Adrenal gland (tissue), 12 donors: Measurements from ENCODE around the gene OR6X1. TPM values are rescaled to one million over a fixed set of nuclear protein-coding genes. Genes with fewer than 3 reads are reported as not detected.
"Not testable (repeated sequence)": the region's sequence is repeated elsewhere in the genome, so short reads cannot be mapped to it uniquely, and the experiment has no call there.

Experiments
- DNase-seq, 7 donors: peaks; one replicate each; pipeline ENCODE4 v3.0.0-alpha.2; 2019 to 2020
- H3K27ac ChIP-seq, 5 donors: fragments of 200-600 bp; sonication (generic) in 4 of 5; 1 replicate in 3 of 5; 2 replicates in 2 of 5; pipeline versions ENCODE4 v1.5.1 to v1.8.0; 2016 to 2020; ENCODE audit warnings: mild to moderate bottlenecking in 1 of 5
- H3K27me3 ChIP-seq: fragments of 200-600 bp; 2 replicates; pipeline ENCODE4 v1.8.0; 2021
- H3K36me3 ChIP-seq, 2 donors: fragments of 200-600 bp; replicated peaks in 1 of 2; 1 replicate in 1 of 2; 2 replicates in 1 of 2; pipeline versions ENCODE4 v1.5.1 to v1.8.0; 2018 to 2022
- H3K4me1 ChIP-seq, 2 donors: fragments of 200-600 bp; replicated peaks in 1 of 2; 1 replicate in 1 of 2; 2 replicates in 1 of 2; pipeline versions ENCODE4 v1.5.1 to v1.8.0; 2018 to 2021
- H3K4me3 ChIP-seq, 4 donors: fragments of 200-600 bp; sonication (generic) in 3 of 4; one replicate each; pipeline ENCODE4 v1.5.1; 2016 to 2018
- H3K9me3 ChIP-seq, 3 donors: fragments of 200-600 bp; sonication (generic) in 1 of 3; replicated peaks in 1 of 3; 1 replicate in 2 of 3; 2 replicates in 1 of 3; pipeline versions ENCODE4 v1.5.1 to v1.8.0; 2016 to 2021
- POLR2A ChIP-seq, 2 donors: fragments of 450-650 bp; IDR thresholded peaks; one replicate each; pipeline ENCODE4 v1.6.1; 2017; ENCODE audit warnings: antibody characterized with exemption in 2 of 2, mild to moderate bottlenecking in 2 of 2, moderate library complexity in 1 of 2
- WGBS, 4 donors: extraction: QIAGEN DNeasy Blood & Tissue Kit in 2 of 4; methylation state at CpG; one replicate each; pipeline versions ENCODE4 v1.1.5 to v1.1.7; 2013 to 2017; 5-methylcytosine and 5-hydroxymethylcytosine counted together
- intact Hi-C, 2 donors: fragments of 100-400 bp; cut with DNase I; formaldehyde crosslinking; loops; one replicate each; pipeline versions ENCODE4 v1.14.1 to v1.15.0; 2022 to 2023
- polyA plus RNA-seq, 3 donors: library from polyadenylated mRNA; stranded (reverse); fragments of 200-250 nt in 2 of 3; fragments of 350-450 nt in 1 of 3; fragmentation: Illumina TruSeq in 1 of 3; extraction: RNeasy Lipid Tissue Mini Kit (QIAGEN cat#74804) in 1 of 3; gene quantifications; one replicate each; pipeline ENCODE4 v1.2.3, GENCODE V29; 2013 to 2014
- total RNA-seq, 9 donors: library from RNA; depleted of rRNA in 4 of 9; stranded (reverse); fragments of >200 nt in 4 of 9; fragments of 120-200 nt in 1 of 9; fragmentation: NEBNext Ultra II Directional in 1 of 9; extraction: Animal tissue kit (Norgen Biotek cat#: 25700) in 1 of 9; gene quantifications; one replicate each; pipeline versions ENCODE4 v1.1.0 to v1.2.4, GENCODE V29; 2013 to 2023
- TF ChIP-seq, protein P1 (sequence below), 6 experiments: fragments of 450-650 bp in 4 of 6; fragments of 200-600 bp in 2 of 6; sonication (generic) in 1 of 6; IDR thresholded peaks; 1 replicate in 5 of 6; 2 replicates in 1 of 6; pipeline versions ENCODE4 v1.5.1 to v1.8.0; 2016 to 2021; ENCODE audit warnings: antibody characterized with exemption in 6 of 6, mild to moderate bottlenecking in 2 of 6, moderate library complexity in 1 of 6
- donor health status: healthy with polysubstance abuse.
- donor health status: Bipolar disorder and iron deficiency.
- donor health status: DM: yes; HTN: yes; CAD: no.
- donor health status: DM: no; HTN: no; CAD: no.
- donor health status: DM: no; HTN: no; CAD: no.
- donor health status: DM: yes; HTN: yes; CAD: no.

Gene OR6X1
- total and polyA plus RNA-seq, 12 donors: not detected

DNA sequence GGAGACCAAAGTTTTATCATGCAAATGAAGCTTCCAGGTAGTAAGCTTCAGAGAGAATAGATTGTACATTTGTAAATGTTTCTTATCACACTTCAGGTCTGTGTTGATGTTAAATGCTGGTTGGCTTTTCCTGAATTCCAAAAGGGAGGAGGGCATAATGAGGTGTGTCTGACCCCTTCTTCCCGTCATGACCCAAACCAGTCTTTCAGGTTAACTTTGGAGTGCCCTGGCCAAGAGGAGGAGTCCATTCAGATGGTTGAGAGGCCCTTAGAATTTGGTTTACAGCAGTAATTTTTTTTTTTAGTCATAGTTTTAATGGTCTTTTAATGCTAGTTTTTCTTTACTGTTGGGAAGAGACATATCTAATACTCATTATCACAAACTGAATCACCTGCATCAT lies 2.5 kb downstream of the OR6X1 start:
- H3K27ac ChIP-seq: no peak overlapping the region
- no peaks in the 10 kb centered on the region for H3K27me3 ChIP-seq
- H3K9me3 ChIP-seq: no peaks in the 10 kb centered on the region
- no peaks in the 10 kb centered on the region for H3K36me3 ChIP-seq
- no peak for TF ChIP-seq POLR2A (IDR thresholded peaks at IDR 0.05)
- TF ChIP-seq, protein P1, sequence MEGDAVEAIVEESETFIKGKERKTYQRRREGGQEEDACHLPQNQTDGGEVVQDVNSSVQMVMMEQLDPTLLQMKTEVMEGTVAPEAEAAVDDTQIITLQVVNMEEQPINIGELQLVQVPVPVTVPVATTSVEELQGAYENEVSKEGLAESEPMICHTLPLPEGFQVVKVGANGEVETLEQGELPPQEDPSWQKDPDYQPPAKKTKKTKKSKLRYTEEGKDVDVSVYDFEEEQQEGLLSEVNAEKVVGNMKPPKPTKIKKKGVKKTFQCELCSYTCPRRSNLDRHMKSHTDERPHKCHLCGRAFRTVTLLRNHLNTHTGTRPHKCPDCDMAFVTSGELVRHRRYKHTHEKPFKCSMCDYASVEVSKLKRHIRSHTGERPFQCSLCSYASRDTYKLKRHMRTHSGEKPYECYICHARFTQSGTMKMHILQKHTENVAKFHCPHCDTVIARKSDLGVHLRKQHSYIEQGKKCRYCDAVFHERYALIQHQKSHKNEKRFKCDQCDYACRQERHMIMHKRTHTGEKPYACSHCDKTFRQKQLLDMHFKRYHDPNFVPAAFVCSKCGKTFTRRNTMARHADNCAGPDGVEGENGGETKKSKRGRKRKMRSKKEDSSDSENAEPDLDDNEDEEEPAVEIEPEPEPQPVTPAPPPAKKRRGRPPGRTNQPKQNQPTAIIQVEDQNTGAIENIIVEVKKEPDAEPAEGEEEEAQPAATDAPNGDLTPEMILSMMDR (IDR thresholded peaks at IDR 0.05): no peak
- WGBS, 4 donors: 62 to 81% (median 71%) methylated on average over 1 of the region's 1 CpG
- no peak overlapping the region for H3K4me3 ChIP-seq
- no peaks in the 10 kb centered on the region for H3K4me1 ChIP-seq
- intact Hi-C loops: no loop called here
- no peak for DNase-seq

DNA sequence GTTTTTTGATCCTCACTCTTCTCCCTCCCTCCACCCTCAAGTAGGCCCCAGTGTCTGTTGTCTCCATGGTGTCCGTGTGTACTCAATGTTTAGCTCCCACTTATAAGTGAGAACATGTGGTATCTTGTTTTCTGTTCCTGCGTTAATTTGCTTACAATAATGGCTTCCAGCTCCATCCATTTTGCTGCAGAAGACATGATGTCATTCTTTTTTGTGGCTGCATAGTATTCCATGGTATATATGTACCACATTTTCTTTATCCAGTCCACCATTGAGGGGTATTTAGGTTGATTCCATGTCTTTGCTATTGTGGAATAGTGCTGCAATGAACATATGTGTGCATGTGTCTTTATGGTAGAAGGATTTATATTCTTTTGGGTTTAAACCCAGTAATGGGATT lies 6.0 kb downstream of the OR6X1 start:
- WGBS, 4 donors: 87 to 95% (median 92%) methylated on average over 2 of the region's 2 CpGs
- H3K27ac ChIP-seq, DNase-seq, H3K36me3 ChIP-seq, H3K9me3 ChIP-seq, H3K27me3 ChIP-seq, H3K4me1 ChIP-seq, intact Hi-C loops, H3K4me3 ChIP-seq: not testable (repeated sequence)

DNA sequence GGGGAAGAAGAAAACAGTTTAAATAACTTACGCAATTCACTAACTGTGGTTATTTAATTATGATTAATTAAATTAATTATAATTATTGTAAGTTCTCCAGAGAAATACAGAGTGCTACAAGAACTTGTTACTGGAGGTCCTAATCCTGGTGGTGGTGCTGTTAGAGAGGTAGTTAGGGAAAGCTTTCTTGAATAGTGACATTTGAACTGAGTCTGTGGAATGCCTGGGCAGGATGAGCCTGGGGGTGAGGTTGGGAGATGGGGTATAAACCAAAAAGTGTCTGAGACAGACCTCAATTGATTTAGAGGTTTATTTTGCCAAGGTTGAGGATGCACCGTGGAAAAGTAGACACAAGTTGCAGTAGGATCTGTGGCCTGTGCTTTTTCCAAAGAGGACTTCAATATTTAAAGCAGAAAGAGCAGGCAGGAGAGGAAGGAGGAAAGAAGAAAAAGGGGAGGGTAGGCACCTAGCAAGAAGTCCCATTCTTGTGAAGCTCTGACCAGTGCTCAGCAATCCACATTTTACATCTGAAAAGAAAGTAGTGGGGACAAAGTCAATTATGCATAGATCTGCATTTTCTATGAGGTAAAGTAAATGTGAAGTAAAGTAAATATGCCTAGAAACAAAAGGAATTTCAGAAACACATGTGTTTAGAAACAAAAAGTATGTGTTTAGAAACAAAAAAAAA lies 8.4 kb downstream of the OR6X1 start:
- peaks cover 6 to 7% of the 10 kb centered on the region in 2 donors for H3K4me1 ChIP-seq
- no peak overlapping the region for H3K4me3 ChIP-seq
- no peaks in the 10 kb centered on the region for H3K36me3 ChIP-seq
- TF ChIP-seq POLR2A (IDR thresholded peaks at IDR 0.05): no peak
- TF ChIP-seq, protein P1 (IDR thresholded peaks at IDR 0.05): no peak
- H3K9me3 ChIP-seq: no peaks in the 10 kb centered on the region
- intact Hi-C loops: no loop called here
- 42 to 72% (median 68%) methylated on average over 2 of the region's 2 CpGs for WGBS, 4 donors
- no peaks in the 10 kb centered on the region for H3K27me3 ChIP-seq
- no peak for DNase-seq
- no peak overlapping the region for H3K27ac ChIP-seq

DNA sequence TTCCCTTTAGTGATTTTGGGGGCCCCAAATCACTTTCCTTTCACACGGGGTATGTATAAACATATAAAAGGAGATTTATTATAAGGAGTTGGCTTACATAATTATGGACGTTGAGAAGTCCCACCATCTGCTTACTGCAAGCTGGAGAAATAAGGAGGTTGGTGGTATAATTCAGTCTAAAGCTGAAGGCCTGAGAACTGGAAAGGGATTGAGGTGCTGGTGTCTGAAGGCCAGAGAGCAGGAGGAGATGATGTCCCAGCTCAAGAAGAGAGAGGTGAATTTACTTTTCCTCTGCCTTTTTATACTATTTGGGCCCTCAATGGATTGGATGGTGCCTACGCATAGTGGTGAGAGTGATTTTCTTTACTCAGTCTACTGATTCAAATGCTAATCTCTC lies 11.6 kb downstream of the OR6X1 start:
- no peaks in the 10 kb centered on the region for H3K36me3 ChIP-seq
- peaks cover 6 to 18% of the 10 kb centered on the region in 2 donors for H3K4me1 ChIP-seq
- intact Hi-C loops: no loop called here
- WGBS, 4 donors: 54 to 61% (median 57%) methylated on average over 3 of the region's 3 CpGs
- H3K27ac ChIP-seq: no peak overlapping the region
- H3K9me3 ChIP-seq: no peaks in the 10 kb centered on the region
- no peak for TF ChIP-seq POLR2A (IDR thresholded peaks at IDR 0.05)
- TF ChIP-seq, protein P1 (IDR thresholded peaks at IDR 0.05): no peak
- DNase-seq: no peak
- H3K27me3 ChIP-seq: no peaks in the 10 kb centered on the region
- peak overlapping the region in 1 of 4 donors; percentile 88 for H3K4me3 ChIP-seq
